KMS-11 (cell line): ENCODE data around the gene FBXW12.

ENCODE experiments used
- H2AFZ ChIP-seq: fragments of 200-600 bp; sonication (generic); 2 replicates; pipeline ENCODE4 v1.6.1; 2016; ENCODE audit warnings: antibody characterized with exemption, mixed run types, low read depth
- H3K27ac ChIP-seq: fragments of 200-600 bp; sonication (generic); 2 replicates; pipeline ENCODE4 v1.6.1; 2016; ENCODE audit warnings: mild to moderate bottlenecking, mixed run types
- H3K27me3 ChIP-seq: fragments of 200-600 bp; sonication (generic); 2 replicates; pipeline ENCODE4 v1.6.1; 2017; ENCODE audit warnings: mild to moderate bottlenecking, low read depth, mixed run types, moderate library complexity; ENCODE audit not compliant: insufficient read depth
- H3K36me3 ChIP-seq: fragments of 200-600 bp; sonication (generic); 2 replicates; pipeline ENCODE4 v1.6.1; 2017; ENCODE audit warnings: mild to moderate bottlenecking, mixed run types; ENCODE audit not compliant: insufficient read depth
- H3K4me1 ChIP-seq: fragments of 200-600 bp; sonication (generic); 2 replicates; pipeline ENCODE4 v1.6.1; 2016; ENCODE audit warnings: mild to moderate bottlenecking, low read depth, mixed run types; ENCODE audit not compliant: poor library complexity, severe bottlenecking
- H3K4me2 ChIP-seq: fragments of 200-600 bp; sonication (generic); 2 replicates; pipeline ENCODE4 v1.7.0; 2016; ENCODE audit warnings: mild to moderate bottlenecking, mixed run types
- H3K4me3 ChIP-seq: fragments of 200-600 bp; sonication (generic); IDR thresholded peaks from 2 replicates; pipeline ENCODE4 v1.6.1; 2017; ENCODE audit warnings: low read depth, low read length, mixed read lengths; ENCODE audit not compliant: insufficient read depth
- H3K79me2 ChIP-seq: fragments of 200-600 bp; sonication (generic); 2 replicates; pipeline ENCODE4 v1.6.1; 2016; ENCODE audit warnings: low read depth, mixed run types; ENCODE audit not compliant: insufficient read depth
- H3K9ac ChIP-seq: fragments of 200-600 bp; sonication (generic); 2 replicates; pipeline ENCODE4 v1.6.1; 2016; ENCODE audit warnings: mild to moderate bottlenecking, mixed run types
- H4K20me1 ChIP-seq: fragments of 200-600 bp; sonication (generic); 2 replicates; pipeline ENCODE4 v1.6.1; 2016; ENCODE audit warnings: mild to moderate bottlenecking, mixed run types; ENCODE audit not compliant: insufficient read depth
- CTCF ChIP-seq: fragments of 200-600 bp; sonication (generic); conservative IDR thresholded peaks from 2 replicates; pipeline ENCODE4 v1.6.1; 2017; ENCODE audit warnings: low read depth, mild to moderate bottlenecking, antibody characterized with exemption, low read length, moderate library complexity, mixed read lengths

FBXW12 gene

GRCh38 chr3:48435774-48436476, 63.9 kb downstream of the FBXW12 start:
- TF ChIP-seq CTCF: peak; percentile 97
- Histone ChIP-seq H2AFZ (no peak overlapping the region), H3K9ac (no peak overlapping the region), H3K36me3 (no peaks in the 10 kb centered on the region), H3K27ac (no peak overlapping the region), H3K4me3 (no peak overlapping the region), H3K27me3 (no peaks in the 10 kb centered on the region), H3K4me2 (no peak overlapping the region), H3K4me1 (peaks cover 10% of the 10 kb centered on the region), H3K79me2 (peaks cover 8% of the 10 kb centered on the region), H4K20me1 (no peaks in the 10 kb centered on the region)

GRCh38 chr3:48436477-48436787, 64.4 kb downstream of the FBXW12 start:
- Histone ChIP-seq H3K79me2 (peaks cover 13% of the 10 kb centered on the region), H3K4me2 (no peak overlapping the region)

GRCh38 chr3:48436855-48437254, 64.8 kb downstream of the FBXW12 start:
- no peaks in the 10 kb centered on the region for H3K27me3 ChIP-seq
- TF ChIP-seq CTCF: no peak
- H3K9ac ChIP-seq: no peak overlapping the region
- peaks cover 17% of the 10 kb centered on the region for H3K79me2 ChIP-seq
- no peaks in the 10 kb centered on the region for H3K36me3 ChIP-seq
- H2AFZ ChIP-seq: no peak overlapping the region
- no peak overlapping the region for H3K4me3 ChIP-seq
- H4K20me1 ChIP-seq: no peaks in the 10 kb centered on the region
- no peak overlapping the region for H3K4me2 ChIP-seq
- no peak overlapping the region for H3K27ac ChIP-seq
- H3K4me1 ChIP-seq: peaks cover 17% of the 10 kb centered on the region

More at GRCh38 chr3:48436477-48436787, 64.4 kb downstream of the FBXW12 start:
- Histone ChIP-seq H3K27me3 (no peaks in the 10 kb centered on the region), H3K27ac (no peak overlapping the region), H3K9ac (no peak overlapping the region), H3K4me3 (no peak overlapping the region), H2AFZ (no peak overlapping the region), H4K20me1 (no peaks in the 10 kb centered on the region), H3K36me3 (no peaks in the 10 kb centered on the region), H3K4me1 (peaks cover 13% of the 10 kb centered on the region)
- TF ChIP-seq CTCF: no peak

GRCh38 chr3:48437812-48438211, 65.8 kb downstream of the FBXW12 start:
- Histone ChIP-seq H3K4me1 (peaks cover 19% of the 10 kb centered on the region), H3K9ac (no peak overlapping the region), H3K79me2 (peaks cover 19% of the 10 kb centered on the region), H3K4me3 (no peak overlapping the region), H4K20me1 (no peaks in the 10 kb centered on the region), H2AFZ (no peak overlapping the region), H3K27ac (no peak overlapping the region), H3K27me3 (no peaks in the 10 kb centered on the region), H3K4me2 (no peak overlapping the region), H3K36me3 (no peaks in the 10 kb centered on the region)
- no peak for TF ChIP-seq CTCF
